HCT116 (cell line): ENCODE data around the gene TTC8. TPM values are rescaled to one million over a fixed set of nuclear protein-coding genes. Genes with fewer than 3 reads are reported as not detected.

Experiments
- ATAC-seq: fragments of 200-7000 bp; cut with Tn5 transposase; 2 replicates; pipeline ENCODE4 v1.9.1; 2020; ENCODE audit warnings: mild to moderate bottlenecking, moderate library complexity
- BruUV-seq: library from RNA; stranded (reverse); fragments of 400-500 nt; replicated peaks from 2 replicates; lab custom pipeline; 2021; lab: Mats Ljungman, UMichigan
- CTCF ChIA-PET: fragments of 300-600 bp; sonication (Branson Sonifier 250); formaldehyde crosslinking; loops from one replicate; lab custom pipeline; 2021; ENCODE audit warnings: antibody characterized with exemption; lab: Charles Lee
- POLR2A ChIA-PET: fragments of 300-600, 350-600 bp; sonication (Branson Sonifier 250); formaldehyde crosslinking; loops from one replicate; lab custom pipeline; 2021; ENCODE audit warnings: antibody characterized with exemption; lab: Charles Lee
- RAD21 ChIA-PET, 2 experiments: fragments of 300-600 bp; sonication (Branson Sonifier 250); formaldehyde crosslinking; loops; one replicate each; lab custom pipeline; 2023; ENCODE audit warnings: low total read pairs in 2 of 2; ENCODE audit not compliant: uncharacterized antibody in 2 of 2, unreplicated experiment in 2 of 2, low non-redundant PET in 1 of 2; lab: Charles Lee
- DNase-seq: peaks from one replicate; pipeline ENCODE4 v3.0.0-alpha.2; 2010; ENCODE audit warnings: low read depth, low spot score
- H2AFZ ChIP-seq: fragments of 200-600 bp; shearing (Covaris generic), sonication (generic); 2 replicates; pipeline ENCODE4 v1.6.1; 2017; ENCODE audit warnings: low read depth, mixed run types, mixed read lengths, antibody characterized with exemption, low read length; ENCODE audit not compliant: poor library complexity, severe bottlenecking
- H3K27ac ChIP-seq: 2 replicates; pipeline ENCODE4 v1.5.1; 2012; ENCODE audit warnings: low read depth, low read length
- H3K27me3 ChIP-seq: fragments of 200-600 bp; sonication (generic); 2 replicates; pipeline ENCODE4 v1.6.1; 2016; ENCODE audit warnings: mixed run types, low read length, mixed read lengths; ENCODE audit not compliant: insufficient read depth
- H3K36me3 ChIP-seq, 2 experiments: fragments of 200-500 bp in 1 of 2; fragments of 200-600 bp in 1 of 2; sonication (Bioruptor generic) in 1 of 2; sonication (generic) in 1 of 2; 2 replicates each; pipeline versions ENCODE4 v1.5.1 to v1.6.1; 2014 to 2016; ENCODE audit warnings: low read length in 2 of 2, inconsistent platforms in 1 of 2, mixed read lengths in 1 of 2, mixed run types in 1 of 2; ENCODE audit not compliant: insufficient read depth in 2 of 2, control insufficient read depth in 1 of 2
- H3K4me1 ChIP-seq, 2 experiments: fragments of 200-600 bp in 1 of 2; sonication (generic) in 1 of 2; 2 replicates each; pipeline versions ENCODE4 v1.5.1 to v1.6.1; 2012 to 2017; ENCODE audit warnings: low read length in 2 of 2, inconsistent platforms in 1 of 2, mild to moderate bottlenecking in 1 of 2, mixed read lengths in 1 of 2, mixed run types in 1 of 2, moderate library complexity in 1 of 2; ENCODE audit not compliant: insufficient read depth in 2 of 2, control insufficient read depth in 1 of 2
- H3K4me2 ChIP-seq: fragments of 200-600 bp; sonication (generic); 2 replicates; pipeline ENCODE4 v1.6.1; 2017; ENCODE audit warnings: mixed run types, low read length, mixed read lengths
- H3K4me3 ChIP-seq, 2 experiments: fragments of 200-600 bp in 1 of 2; sonication (generic) in 1 of 2; replicated peaks in 1 of 2; 2 replicates each; pipeline ENCODE4 v1.5.1; 2011 to 2016; ENCODE audit warnings: low read length in 2 of 2, control low read depth in 1 of 2, low read depth in 1 of 2, mild to moderate bottlenecking in 1 of 2, mixed read lengths in 1 of 2, mixed run types in 1 of 2
- H3K79me2 ChIP-seq: fragments of 200-600 bp; sonication (generic); 2 replicates; pipeline ENCODE4 v1.6.1; 2017; ENCODE audit warnings: mild to moderate bottlenecking, mixed run types, low read length, moderate library complexity, mixed read lengths; ENCODE audit not compliant: insufficient read depth
- H3K9ac ChIP-seq: fragments of 200-600 bp; sonication (generic); 2 replicates; pipeline ENCODE4 v1.6.1; 2016; ENCODE audit warnings: low read length, mixed read lengths
- H3K9me2 ChIP-seq: fragments of 200-600 bp; sonication (generic), shearing (Covaris generic); 2 replicates; pipeline ENCODE4 v1.6.1; 2017; ENCODE audit warnings: mixed run types, mild to moderate bottlenecking, moderate library complexity; ENCODE audit not compliant: insufficient read depth
- H3K9me3 ChIP-seq, 2 experiments: fragments of 200-500 bp in 1 of 2; fragments of 200-600 bp in 1 of 2; sonication (Bioruptor generic) in 1 of 2; sonication (generic) in 1 of 2; 2 replicates each; pipeline ENCODE4 v1.6.1; 2014 to 2017; ENCODE audit warnings: low read length in 2 of 2, mixed read lengths in 2 of 2, inconsistent platforms in 1 of 2, low read depth in 1 of 2, mild to moderate bottlenecking in 1 of 2, mixed run types in 1 of 2, moderate library complexity in 1 of 2; ENCODE audit not compliant: control insufficient read depth in 1 of 2, insufficient read depth in 1 of 2
- H4K20me1 ChIP-seq: fragments of 200-600 bp; sonication (generic), shearing (Covaris generic); 2 replicates; pipeline ENCODE4 v1.6.1; 2017; ENCODE audit warnings: mixed run types, mild to moderate bottlenecking, moderate library complexity; ENCODE audit not compliant: insufficient read depth
- CTCF ChIP-seq, 3 experiments: fragments of 200-600 bp in 1 of 3; sonication (generic) in 1 of 3; IDR thresholded peaks in 2 of 3; conservative IDR thresholded peaks in 1 of 3; 2 replicates each; pipeline ENCODE4 v1.5.1; 2012 to 2017; ENCODE audit warnings: low read depth in 2 of 3, low read length in 2 of 3, antibody characterized with exemption in 1 of 3, borderline replicate concordance in 1 of 3, control low read depth in 1 of 3, mild to moderate bottlenecking in 1 of 3, mixed read lengths in 1 of 3, mixed run types in 1 of 3, moderate library complexity in 1 of 3; ENCODE audit not compliant: insufficient read depth in 1 of 3
- FOSL1 ChIP-seq: IDR thresholded peaks from 2 replicates; pipeline ENCODE4 v1.6.1; 2012; ENCODE audit warnings: low read depth
- MAX ChIP-seq: IDR thresholded peaks from 2 replicates; pipeline ENCODE4 v1.6.1; 2012
- YY1 ChIP-seq: IDR thresholded peaks from 2 replicates; pipeline ENCODE4 v1.6.1; 2011; ENCODE audit warnings: low read length, low read depth, moderate library complexity, mild to moderate bottlenecking; ENCODE audit not compliant: insufficient replicate concordance; ENCODE audit errors: extremely low read depth
- ZFX ChIP-seq: fragments of 450-650 bp; IDR thresholded peaks from 2 replicates; pipeline ENCODE4 v1.6.1; 2017
- intact Hi-C: fragments of 100-400 bp; cut with micrococcal nuclease; formaldehyde crosslinking; loops from 2 replicates; pipeline ENCODE4 v1.10.0; 2022
- total RNA-seq: library from RNA; stranded (reverse); gene quantifications from one replicate; pipeline ENCODE4 v1.2.1, GENCODE V29; 2021; ENCODE audit not compliant: unreplicated experiment
- TF ChIP-seq, protein P1 (sequence below): IDR thresholded peaks from 2 replicates; pipeline ENCODE4 v1.6.1; 2012

Gene TTC8
- total RNA-seq, 1 experiment from 2014 or later: 21.4 TPM

DNA sequence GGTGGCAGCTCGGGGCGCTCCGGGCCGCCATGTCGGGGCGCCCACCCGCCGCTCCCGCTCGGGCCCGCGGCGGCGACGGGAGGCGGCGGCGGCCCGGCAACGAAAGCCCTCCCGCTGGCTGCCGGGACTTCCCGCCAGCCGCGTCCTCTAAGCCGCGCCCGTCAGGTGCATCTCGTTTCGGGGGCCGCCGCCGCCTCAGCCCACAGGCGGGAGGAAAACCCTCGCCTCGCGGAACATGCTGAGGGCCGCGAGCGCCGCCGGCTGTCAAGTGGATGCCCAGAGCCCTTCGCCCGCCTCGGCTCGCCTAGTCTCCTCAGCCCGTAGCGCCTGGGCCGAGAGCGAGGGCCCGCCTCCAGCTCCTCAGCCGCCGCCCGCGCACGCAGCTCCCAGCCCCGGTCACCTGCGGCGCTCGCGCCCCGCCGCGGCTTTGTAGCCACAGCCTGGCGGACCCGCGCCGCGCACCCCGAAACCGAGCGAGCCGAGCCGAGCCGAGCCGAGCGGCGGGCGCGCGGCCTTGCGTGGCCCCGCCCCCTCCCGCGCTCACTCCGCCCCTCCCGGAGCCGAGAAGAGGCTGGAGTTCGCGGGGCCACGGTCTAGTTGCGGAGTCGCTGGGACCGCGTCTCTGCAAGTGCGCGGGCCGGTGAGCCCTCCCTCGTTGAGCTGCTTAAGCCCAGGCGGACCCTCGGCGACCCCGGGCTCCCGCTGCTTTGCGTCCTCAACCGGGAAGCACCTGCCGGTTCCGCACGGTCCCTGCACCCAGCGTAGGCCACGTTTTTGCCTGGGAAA lies 31.8 kb upstream of the TTC8 start, which contains the start of gene EML5 (continued):
- peak; percentile 58 for TF ChIP-seq MAX
- TF ChIP-seq, protein P1, sequence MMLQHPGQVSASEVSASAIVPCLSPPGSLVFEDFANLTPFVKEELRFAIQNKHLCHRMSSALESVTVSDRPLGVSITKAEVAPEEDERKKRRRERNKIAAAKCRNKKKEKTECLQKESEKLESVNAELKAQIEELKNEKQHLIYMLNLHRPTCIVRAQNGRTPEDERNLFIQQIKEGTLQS: no peak
- TF ChIP-seq FOSL1: no peak

GRCh38 chr14:88793259-88793625 lies 31.2 kb upstream of the TTC8 start:
- no peaks in the 10 kb centered on the region for H3K9me3 ChIP-seq
- H3K4me2 ChIP-seq: peak overlapping the region; percentile 89
- peak overlapping the region; percentile 57 for H2AFZ ChIP-seq
- H3K9me2 ChIP-seq: no peaks in the 10 kb centered on the region
- ATAC-seq (peak; percentile 18), DNase-seq (no peak)
- intact Hi-C loops: no loop called here
- no peaks in the 10 kb centered on the region for H3K79me2 ChIP-seq
- RAD21 ChIA-PET: no interaction called here
- BruUV-seq: no TSS peak
- H3K36me3 ChIP-seq: no peaks in the 10 kb centered on the region
- H4K20me1 ChIP-seq: no peaks in the 10 kb centered on the region
- POLR2A ChIA-PET: interaction anchor here (1.1 kb wide), 1 partner anchor 31 kb away, joined by 4 read pairs; the partner anchor contains the start of gene TTC8
- TF ChIP-seq YY1: no peak
- TF ChIP-seq ZFX: 0 out of 2 replicates have a peak, but pooled peaks have one; percentile 6
- TF ChIP-seq CTCF (IDR thresholded peaks at IDR 0.05 in 2 of 3, conservative IDR thresholded peaks at IDR 0.05 in 1 of 3; ENCODE audit: borderline replicate concordance in 1 of 3, insufficient read depth in 1 of 3, low read depth in 2 of 3, low read length in 2 of 3): peak in 1 of 3 experiments; percentile 1; a peak in 1 of 6 replicates
- H3K27ac ChIP-seq: peak overlapping the region; percentile 43
- H3K27me3 ChIP-seq: no peaks in the 10 kb centered on the region
- H3K4me3 ChIP-seq: peak overlapping the region; percentile 57 to 68
- peak overlapping the region; percentile 57 for H3K9ac ChIP-seq
- CTCF ChIA-PET: no interaction called here
- peaks cover 0 to 16% of the 10 kb centered on the region in 2 experiments; a peak in 1 of 4 replicates for H3K4me1 ChIP-seq
